ENCODE measurements around the gene WWOX. TPM values are rescaled to one million over a fixed set of nuclear protein-coding genes. Genes with fewer than 3 reads are reported as not detected.
A peak's percentile ranks its signal among the peaks of the same experiment; 100 is the strongest.

Gene WWOX
- total RNA-seq, 2 experiments from 2014 or later = 19.1 to 23.7 TPM

GRCh38 chr16:78697426-78697825 lies 598.0 kb downstream of the WWOX start:
- POLR2A ChIA-PET = no interaction called here
- Mint-ChIP-seq H3K9me3 (no peaks in the 10 kb centered on the region), H3K4me1 (ENCODE audit: low read depth) (no peaks in the 10 kb centered on the region), H3K27me3 (no peaks in the 10 kb centered on the region), H3K27ac (no peak overlapping the region), H3K4me3 (no peak overlapping the region), H3K36me3 (ENCODE audit: low read depth) (no peaks in the 10 kb centered on the region)
- CTCF ChIA-PET = no interaction called here
- TF ChIP-seq CTCF (IDR thresholded peaks at IDR 0.05) = no peak
- DNase-seq (no peak), ATAC-seq (no peak)
- intact Hi-C loops (cut with micrococcal nuclease) = no loop called here

DNA sequence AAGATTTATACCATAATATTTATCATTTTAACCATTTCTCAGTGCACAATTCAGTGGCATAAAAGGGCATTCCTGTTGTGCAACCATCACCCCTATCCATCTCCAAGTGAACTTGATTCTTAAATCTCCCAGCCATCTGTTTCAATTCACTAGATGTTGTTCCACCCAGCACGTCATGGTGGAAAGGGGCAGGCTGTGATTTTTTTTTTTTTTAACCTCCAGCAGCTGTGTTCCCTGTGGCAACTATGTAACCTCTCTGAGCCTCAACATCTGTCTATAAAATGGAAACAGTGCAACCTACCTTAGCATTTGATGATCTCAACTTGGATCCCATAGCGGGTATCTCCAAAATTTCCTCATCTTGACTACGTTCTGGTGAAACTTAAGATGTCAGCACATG lies 604.5 kb downstream of the WWOX start:
- peaks cover 2% of the 10 kb centered on the region for H3K9me3 Mint-ChIP-seq
- POLR2A ChIA-PET = no interaction called here
- no peak for ATAC-seq
- H3K4me1 Mint-ChIP-seq (ENCODE audit: low read depth) = peaks cover 3% of the 10 kb centered on the region
- TF ChIP-seq CTCF (IDR thresholded peaks at IDR 0.05) = no peak
- no peak for DNase-seq
- H3K27ac Mint-ChIP-seq = no peak overlapping the region
- no peaks in the 10 kb centered on the region for H3K36me3 Mint-ChIP-seq (ENCODE audit: low read depth)
- no peak overlapping the region for H3K4me3 Mint-ChIP-seq
- H3K27me3 Mint-ChIP-seq = no peaks in the 10 kb centered on the region
- intact Hi-C loops (cut with micrococcal nuclease) = loop anchor here (2.0 kb wide), 1 partner anchor 65 kb away; no protein-coding TSS in a partner anchor
- CTCF ChIA-PET = no interaction called here

- H3K27ac Mint-ChIP-seq = no peak overlapping the region
- no peaks in the 10 kb centered on the region for H3K27me3 Mint-ChIP-seq
- H3K4me3 Mint-ChIP-seq = no peak overlapping the region
- TF ChIP-seq CTCF (IDR thresholded peaks at IDR 0.05) = no peak
- peaks cover 2% of the 10 kb centered on the region for H3K9me3 Mint-ChIP-seq
- intact Hi-C loops (cut with micrococcal nuclease) = loop anchor here (2.0 kb wide), 1 partner anchor 64 kb away; no protein-coding TSS in a partner anchor
- H3K4me1 Mint-ChIP-seq (ENCODE audit: low read depth) = peaks cover 3% of the 10 kb centered on the region
- ATAC-seq (no peak), DNase-seq (no peak)
- no peaks in the 10 kb centered on the region for H3K36me3 Mint-ChIP-seq (ENCODE audit: low read depth)
- ChIA-PET CTCF (no interaction called here), POLR2A (no interaction called here)
Measured at GRCh38 chr16:78704416-78704815, 605.0 kb downstream of the WWOX start.

- intact Hi-C loops (cut with micrococcal nuclease) = loop anchor here (2.0 to 5.0 kb wide), 2 partner anchors 63 to 897 kb away; partner anchors contain the start of gene MAF
- TF ChIP-seq CTCF (IDR thresholded peaks at IDR 0.05) = peak; percentile 69
- no peak overlapping the region for H3K27ac Mint-ChIP-seq
Measured at GRCh38 chr16:78705694-78706093, 606.2 kb downstream of the WWOX start.

DNA sequence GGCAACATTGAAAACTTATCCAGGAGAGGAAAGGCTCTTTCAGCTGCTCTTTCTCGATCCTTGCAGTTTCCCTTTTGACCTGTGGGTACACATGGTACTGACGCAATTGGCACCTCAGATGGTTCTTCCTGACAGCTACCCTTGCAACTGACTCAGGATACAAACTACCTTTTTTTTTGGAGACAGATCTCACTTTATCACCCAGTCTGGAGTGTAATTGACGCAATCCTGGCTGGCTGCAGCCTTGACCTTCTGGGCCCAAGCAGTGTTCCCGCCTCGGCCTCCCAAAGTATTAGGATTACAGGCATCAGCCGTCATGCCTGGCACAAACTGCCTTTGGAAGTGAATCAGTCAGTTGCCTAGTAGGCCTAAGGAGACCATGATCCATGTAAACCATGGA lies 607.2 kb downstream of the WWOX start:
- ChIA-PET POLR2A (interaction anchor here (0.5 to 1.6 kb wide), 2 partner anchors 64 to 193 kb away, joined by 4 to 5 read pairs; no protein-coding TSS in a partner anchor), CTCF (interaction anchor here (0.8 to 2.1 kb wide), 9 partner anchors 8 to 1820 kb away, joined by 3 to 19 read pairs (median 4); partner anchors contain the start of gene MAF)
- no peak for TF ChIP-seq CTCF (IDR thresholded peaks at IDR 0.05)
- ATAC-seq (no peak), DNase-seq (no peak)
- Mint-ChIP-seq H3K27ac (no peak overlapping the region), H3K27me3 (no peaks in the 10 kb centered on the region), H3K36me3 (ENCODE audit: low read depth) (no peaks in the 10 kb centered on the region), H3K4me3 (no peak overlapping the region), H3K4me1 (ENCODE audit: low read depth) (peaks cover 3% of the 10 kb centered on the region), H3K9me3 (peaks cover 2% of the 10 kb centered on the region)
- intact Hi-C loops (cut with micrococcal nuclease) = loop anchor here (5.0 kb wide), 1 partner anchor 896 kb away; the partner anchor contains the start of gene MAF

More at GRCh38 chr16:78705694-78706093, 606.2 kb downstream of the WWOX start:
- DNase-seq (peak; percentile 16), ATAC-seq (peak; percentile 87)
- ChIA-PET CTCF (interaction anchor here (0.7 to 2.1 kb wide), 9 partner anchors 9 to 1821 kb away, joined by 3 to 19 read pairs (median 4); no protein-coding TSS in a partner anchor), POLR2A (interaction anchor here (1.6 kb wide), 1 partner anchor 65 kb away, joined by 5 read pairs; no protein-coding TSS in a partner anchor)
- H3K4me3 Mint-ChIP-seq = no peak overlapping the region
- H3K36me3 Mint-ChIP-seq (ENCODE audit: low read depth) = no peaks in the 10 kb centered on the region
- H3K27me3 Mint-ChIP-seq = no peaks in the 10 kb centered on the region
- peaks cover 3% of the 10 kb centered on the region for H3K4me1 Mint-ChIP-seq (ENCODE audit: low read depth)
- peaks cover 2% of the 10 kb centered on the region for H3K9me3 Mint-ChIP-seq

All from activated CD8-positive, alpha-beta T cell treated with anti-CD3 and anti-CD28 coated beads for 36 hours (primary cell).